Liver (tissue), 9 donors: Measurements from ENCODE around the gene SLC38A10. TPM values are rescaled to one million over a fixed set of nuclear protein-coding genes. Genes with fewer than 3 reads are reported as not detected.

Experiments used
- DNase-seq: peaks from one replicate; pipeline ENCODE4 v3.0.0-alpha.2; 2017; ENCODE audit warnings: low spot score
- H3K27ac ChIP-seq, 2 donors: one replicate each; pipeline ENCODE4 v1.7.0; 2013; ENCODE audit warnings: inconsistent platforms in 2 of 2, low read length in 2 of 2, control low read depth in 1 of 2, low read depth in 1 of 2, mild to moderate bottlenecking in 1 of 2
- H3K27me3 ChIP-seq, 4 donors: one replicate each; pipeline versions ENCODE4 v1.6.1 to v1.7.0; 2013; ENCODE audit warnings: low read length in 3 of 4, inconsistent platforms in 1 of 4, mild to moderate bottlenecking in 1 of 4, moderate library complexity in 1 of 4; ENCODE audit not compliant: control insufficient read depth in 4 of 4, insufficient read depth in 4 of 4
- H3K36me3 ChIP-seq, 4 donors: one replicate each; pipeline versions ENCODE4 v1.6.1 to v1.7.0; 2013; ENCODE audit warnings: low read length in 3 of 4, mild to moderate bottlenecking in 3 of 4, low read depth in 1 of 4, moderate library complexity in 1 of 4; ENCODE audit not compliant: control insufficient read depth in 4 of 4, insufficient read depth in 3 of 4
- H3K4me1 ChIP-seq, 4 donors: one replicate each; pipeline versions ENCODE4 v1.6.1 to v1.7.0; 2013; ENCODE audit warnings: low read length in 3 of 4, mild to moderate bottlenecking in 3 of 4, moderate library complexity in 1 of 4; ENCODE audit not compliant: control insufficient read depth in 4 of 4, insufficient read depth in 4 of 4
- H3K4me3 ChIP-seq, 3 donors: one replicate each; pipeline versions ENCODE4 v1.6.1 to v1.7.0; 2013; ENCODE audit warnings: low read length in 3 of 3, control low read depth in 1 of 3, low read depth in 1 of 3, mild to moderate bottlenecking in 1 of 3
- H3K9ac ChIP-seq, 2 donors: one replicate each; pipeline ENCODE4 v1.7.0; 2013; ENCODE audit warnings: low read length in 2 of 2, mild to moderate bottlenecking in 2 of 2, moderate library complexity in 2 of 2, control low read depth in 1 of 2, low read depth in 1 of 2
- H3K9me3 ChIP-seq, 4 donors: one replicate each; pipeline versions ENCODE4 v1.6.1 to v1.7.0; 2013; ENCODE audit warnings: low read length in 3 of 4; ENCODE audit not compliant: control insufficient read depth in 4 of 4
- ATF3 ChIP-seq: IDR thresholded peaks from 2 replicates; pipeline ENCODE4 v1.6.1; 2016; ENCODE audit warnings: antibody characterized with exemption
- CTCF ChIP-seq: fragments of 150-350 bp; IDR thresholded peaks from 2 replicates; pipeline ENCODE4 v1.5.1; 2017; ENCODE audit warnings: improper control_type of control experiment, low read depth, low read length; ENCODE audit not compliant: missing input control
- EGR1 ChIP-seq, 2 donors: IDR thresholded peaks; 2 replicates each; pipeline ENCODE4 v1.6.1; 2016 to 2018; ENCODE audit warnings: antibody characterized with exemption in 2 of 2, low read depth in 2 of 2
- FOXA1 ChIP-seq: IDR thresholded peaks from 2 replicates; pipeline ENCODE4 v1.6.1; 2016; ENCODE audit warnings: antibody characterized with exemption
- FOXA2 ChIP-seq: IDR thresholded peaks from 2 replicates; pipeline ENCODE4 v1.6.1; 2016; ENCODE audit warnings: antibody characterized with exemption
- GABPA ChIP-seq, 2 donors: IDR thresholded peaks in 1 of 2; conservative IDR thresholded peaks in 1 of 2; 2 replicates each; pipeline ENCODE4 v1.6.1; 2016; ENCODE audit warnings: antibody characterized with exemption in 2 of 2, mild to moderate bottlenecking in 1 of 2, moderate library complexity in 1 of 2
- HNF4A ChIP-seq, 2 donors: conservative IDR thresholded peaks; 2 replicates each; pipeline ENCODE4 v1.6.1; 2016; ENCODE audit warnings: antibody characterized with exemption in 2 of 2, mild to moderate bottlenecking in 2 of 2
- HNF4G ChIP-seq: IDR thresholded peaks from 2 replicates; pipeline ENCODE4 v1.6.1; 2016; ENCODE audit warnings: antibody characterized with exemption
- JUND ChIP-seq, 2 donors: IDR thresholded peaks; 2 replicates each; pipeline ENCODE4 v1.6.1; 2016; ENCODE audit warnings: antibody characterized with exemption in 2 of 2
- NR2F2 ChIP-seq: IDR thresholded peaks from 2 replicates; pipeline ENCODE4 v1.6.1; 2016; ENCODE audit warnings: antibody characterized with exemption
- RAD21 ChIP-seq, 2 donors: IDR thresholded peaks; 2 replicates each; pipeline ENCODE4 v1.6.1; 2016; ENCODE audit warnings: antibody characterized with exemption in 2 of 2, mild to moderate bottlenecking in 2 of 2
- REST ChIP-seq: IDR thresholded peaks from 2 replicates; pipeline ENCODE4 v1.6.1; 2016; ENCODE audit warnings: antibody characterized with exemption, mild to moderate bottlenecking
- RXRA ChIP-seq, 2 donors: IDR thresholded peaks; 2 replicates each; pipeline ENCODE4 v1.6.1; 2017 to 2018; ENCODE audit warnings: antibody characterized with exemption in 2 of 2, mild to moderate bottlenecking in 1 of 2
- SP1 ChIP-seq: IDR thresholded peaks from 2 replicates; pipeline ENCODE4 v1.6.1; 2018; ENCODE audit warnings: antibody characterized with exemption, mild to moderate bottlenecking
- TAF1 ChIP-seq: conservative IDR thresholded peaks from 2 replicates; pipeline ENCODE4 v1.6.1; 2016; ENCODE audit warnings: antibody characterized with exemption, mild to moderate bottlenecking
- YY1 ChIP-seq: IDR thresholded peaks from 2 replicates; pipeline ENCODE4 v1.6.1; 2016; ENCODE audit warnings: antibody characterized with exemption, mild to moderate bottlenecking
- ZBTB33 ChIP-seq: IDR thresholded peaks from 2 replicates; pipeline ENCODE4 v1.6.1; 2016; ENCODE audit warnings: antibody characterized with exemption
- WGBS: extraction: QIAGEN DNeasy Blood & Tissue Kit; methylation state at CpG from one replicate; pipeline ENCODE4 v1.1.7; 2013; 5-methylcytosine and 5-hydroxymethylcytosine counted together
- polyA plus RNA-seq, 2 donors: library from polyadenylated mRNA; stranded (reverse) in 1 of 2; unstranded in 1 of 2; fragments of 200-250 nt in 1 of 2; fragments of >200 nt in 1 of 2; fragmentation: Nextera tagmentation in 1 of 2; extraction: Ambion mirVana in 1 of 2; gene quantifications; one replicate each; pipeline versions ENCODE4 v1.2.1 to v1.2.3, GENCODE V29; 2013 to 2015
- total RNA-seq, 2 donors: library from RNA; depleted of rRNA; stranded (reverse); fragments of >200 nt; gene quantifications; one replicate each; pipeline ENCODE4 v1.2.3, GENCODE V29; 2014
- donor health status: healthy.
- donor health status: healthy.
- donor health status: healthy.
- donor health status: healthy.
- donor health status: healthy.

The SLC38A10 gene
- total and polyA plus RNA-seq, 4 donors: 29.3 to 117 (median 54.7) TPM

GRCh38 chr17:81253358-81254131, 41.6 kb downstream of the SLC38A10 start:
- Histone ChIP-seq H3K9ac (no peak overlapping the region), H3K36me3 (peaks cover 1 to 40% (median 19%) of the 10 kb centered on the region in 4 donors), H3K4me1 (peaks cover 0 to 4% (median 0%) of the 10 kb centered on the region in 4 donors), H3K9me3 (no peaks in the 10 kb centered on the region), H3K27ac (no peak overlapping the region), H3K4me3 (no peak overlapping the region), H3K27me3 (no peaks in the 10 kb centered on the region)
- DNase-seq: peak; percentile 56
- TF ChIP-seq REST (no peak), HNF4A (conservative IDR thresholded peaks at IDR 0.05) (no peak), HNF4G (no peak), GABPA (IDR thresholded peaks at IDR 0.05 in 1 of 2, conservative IDR thresholded peaks at IDR 0.05 in 1 of 2) (no peak), CTCF (peak; percentile 76), TAF1 (no peak), RAD21 (IDR thresholded peaks at IDR 0.05) (peak; percentile 80 to 94), NR2F2 (no peak)
- WGBS: 69% methylated on average over 19 of the region's 19 CpGs

GRCh38 chr17:81252987-81253329, 42.1 kb downstream of the SLC38A10 start:
- Histone ChIP-seq H3K9me3 (no peaks in the 10 kb centered on the region), H3K9ac (no peak overlapping the region), H3K27ac (no peak overlapping the region), H3K27me3 (no peaks in the 10 kb centered on the region), H3K4me1 (peaks cover 0 to 4% (median 0%) of the 10 kb centered on the region in 4 donors), H3K36me3 (peaks cover 0 to 36% (median 17%) of the 10 kb centered on the region in 4 donors), H3K4me3 (no peak overlapping the region)
- WGBS: 67% methylated on average over 15 of the region's 15 CpGs
- no peak for DNase-seq
- TF ChIP-seq YY1 (no peak), JUND (IDR thresholded peaks at IDR 0.05) (no peak), REST (no peak), SP1 (no peak), HNF4A (conservative IDR thresholded peaks at IDR 0.05) (no peak), TAF1 (no peak), GABPA (IDR thresholded peaks at IDR 0.05 in 1 of 2, conservative IDR thresholded peaks at IDR 0.05 in 1 of 2) (no peak), RAD21 (IDR thresholded peaks at IDR 0.05) (no peak), ATF3 (no peak), EGR1 (IDR thresholded peaks at IDR 0.05; ENCODE audit: low read depth in 2 of 2) (no peak), ZBTB33 (no peak), RXRA (IDR thresholded peaks at IDR 0.05) (no peak), FOXA2 (no peak), NR2F2 (no peak), FOXA1 (no peak), CTCF (no peak)
